Suppressor macrophage treated with lipopolysaccharide for 4 hours (primary cell): ENCODE measurements around the gene SGPP1.
A peak's percentile ranks its signal among the peaks of the same experiment; 100 is the strongest.
"Not testable (repeated sequence)": the region's sequence is repeated elsewhere in the genome, so short reads cannot be mapped to it uniquely, and the experiment has no call there.

ENCODE experiments used
- DNase-seq: peaks from one replicate; pipeline ENCODE4 v3.0.0-alpha.2; 2020

The SGPP1 gene, protein sequence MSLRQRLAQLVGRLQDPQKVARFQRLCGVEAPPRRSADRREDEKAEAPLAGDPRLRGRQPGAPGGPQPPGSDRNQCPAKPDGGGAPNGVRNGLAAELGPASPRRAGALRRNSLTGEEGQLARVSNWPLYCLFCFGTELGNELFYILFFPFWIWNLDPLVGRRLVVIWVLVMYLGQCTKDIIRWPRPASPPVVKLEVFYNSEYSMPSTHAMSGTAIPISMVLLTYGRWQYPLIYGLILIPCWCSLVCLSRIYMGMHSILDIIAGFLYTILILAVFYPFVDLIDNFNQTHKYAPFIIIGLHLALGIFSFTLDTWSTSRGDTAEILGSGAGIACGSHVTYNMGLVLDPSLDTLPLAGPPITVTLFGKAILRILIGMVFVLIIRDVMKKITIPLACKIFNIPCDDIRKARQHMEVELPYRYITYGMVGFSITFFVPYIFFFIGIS

GRCh38 chr14:63727736-63728728 lies at the start of gene SGPP1:
Gene SGPP1 (minus strand): TSS chr14:63728065. CDS start chr14:63727944, 121 bp downstream.
- DNase-seq, result peak; percentile 82

DNA sequence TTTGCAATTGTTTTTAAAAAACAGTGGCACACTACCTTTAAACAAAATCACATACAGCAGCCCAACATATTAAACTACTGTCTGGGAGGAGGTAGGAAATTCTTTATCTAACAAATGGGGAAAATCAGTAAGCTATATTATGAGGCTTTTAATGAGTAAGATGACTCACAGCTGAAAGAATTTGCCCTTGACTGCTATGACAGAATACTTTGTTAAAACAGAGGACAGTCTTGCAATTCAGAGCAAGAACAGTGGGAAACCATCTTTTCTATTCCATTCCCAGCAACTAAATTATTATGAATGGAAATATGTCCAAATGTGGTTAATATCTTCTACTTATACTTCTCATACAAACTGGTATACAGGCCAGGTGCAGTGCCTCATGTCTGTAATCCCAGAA lies 49.2 kb upstream of the SGPP1 start:
- DNase-seq, result no peak

DNA sequence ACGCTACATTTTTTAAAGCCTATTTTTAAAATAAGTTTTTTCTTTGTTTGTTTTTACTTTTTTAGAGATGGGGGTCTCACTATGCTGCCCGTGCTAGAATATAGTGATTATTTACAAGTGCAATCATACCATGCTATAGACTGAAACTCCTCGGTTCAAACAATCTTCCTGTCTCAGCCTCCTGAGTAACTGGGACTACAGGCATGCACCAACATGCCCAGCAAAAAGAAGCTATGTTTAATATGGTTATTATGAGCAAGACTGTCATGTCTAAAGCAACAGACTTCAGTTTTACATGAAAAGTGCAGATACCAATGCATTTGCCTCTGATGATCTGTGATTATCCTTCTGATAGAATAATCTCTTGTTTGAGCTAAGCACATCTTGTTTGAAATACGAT lies 45.6 kb upstream of the SGPP1 start:
- DNase-seq, result no peak

DNA sequence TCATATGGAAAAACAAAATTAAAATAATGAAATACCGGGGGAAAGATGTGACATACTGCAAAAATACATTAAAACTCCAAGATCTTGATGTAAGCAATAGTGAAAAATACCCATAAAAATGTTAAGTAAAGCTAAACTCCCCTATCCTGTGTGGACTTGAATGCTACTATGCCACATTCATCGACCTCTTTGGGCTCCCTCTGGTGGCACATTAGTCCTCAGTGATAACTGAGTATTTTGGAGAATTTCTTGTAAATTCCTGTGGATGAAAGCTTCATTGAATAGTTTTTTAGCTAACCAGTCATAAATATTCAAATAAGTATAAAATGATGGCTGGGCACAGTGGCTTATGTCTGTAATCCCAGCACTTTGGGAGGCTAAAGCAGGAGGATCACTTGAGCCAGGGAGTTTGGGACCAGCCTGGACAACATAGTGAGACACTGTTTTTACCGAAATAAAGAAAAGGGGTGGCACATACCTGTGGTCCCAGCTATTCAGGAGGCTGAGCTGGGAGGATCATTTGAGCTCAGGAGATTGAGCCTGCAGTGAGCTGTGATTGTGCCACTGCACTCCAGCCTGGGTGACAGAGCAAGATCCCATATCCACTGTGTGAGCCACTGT lies 42.4 kb upstream of the SGPP1 start:
- DNase-seq, result peak; percentile 67

GRCh38 chr14:63766611-63767010 lies 38.7 kb upstream of the SGPP1 start:
- no peak for DNase-seq

- DNase-seq, result no peak
Measured at GRCh38 chr14:63764620-63765139, 36.8 kb upstream of the SGPP1 start.

- DNase-seq, result no peak
Measured at GRCh38 chr14:63764103-63764502, 36.2 kb upstream of the SGPP1 start.

- no peak for DNase-seq
Measured at GRCh38 chr14:63761351-63762117, 33.7 kb upstream of the SGPP1 start.

GRCh38 chr14:63760014-63760413 lies 32.1 kb upstream of the SGPP1 start:
- peak; percentile 46 for DNase-seq

GRCh38 chr14:63759456-63759855 lies 31.6 kb upstream of the SGPP1 start:
- peak; percentile 70 for DNase-seq

GRCh38 chr14:63757211-63757610 lies 29.3 kb upstream of the SGPP1 start:
- DNase-seq, result no peak

DNA sequence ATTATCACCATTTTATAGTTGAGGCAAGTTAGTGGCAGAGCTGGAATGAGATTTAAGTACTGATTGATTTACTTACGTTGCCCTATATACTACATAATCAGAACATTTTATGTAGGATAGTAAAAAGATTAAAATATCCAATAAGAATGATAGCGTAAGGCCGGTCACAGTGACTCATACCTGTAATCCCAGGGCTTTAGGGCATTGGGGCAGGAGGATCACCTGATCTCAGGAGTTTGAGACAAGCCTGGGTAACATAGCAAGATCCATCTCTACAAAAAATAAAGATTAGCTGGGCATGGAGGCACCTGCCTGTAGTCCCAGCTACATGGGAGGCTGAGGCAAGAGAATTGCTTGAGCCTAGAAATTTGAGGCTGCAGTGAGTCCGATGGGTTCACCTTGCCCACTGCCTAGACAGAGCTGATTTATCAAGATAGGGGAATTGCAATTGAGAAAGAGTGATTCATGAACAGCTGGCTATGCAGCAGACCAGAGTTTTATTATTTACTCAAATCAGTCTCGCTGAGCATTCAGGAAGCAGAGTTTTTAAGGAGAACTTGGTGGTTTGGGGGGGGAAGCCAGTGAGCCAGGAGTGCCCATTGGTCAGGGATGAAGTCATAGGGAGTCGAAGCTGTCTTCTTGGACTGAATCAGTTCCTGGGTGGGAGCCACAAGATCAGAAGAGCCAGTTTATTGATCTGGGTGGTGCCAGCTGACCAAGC lies 24.7 kb upstream of the SGPP1 start:
- DNase-seq, result peak; percentile 73

- not testable (repeated sequence) for DNase-seq
Measured at GRCh38 chr14:63751076-63751475, 23.2 kb upstream of the SGPP1 start.

DNA sequence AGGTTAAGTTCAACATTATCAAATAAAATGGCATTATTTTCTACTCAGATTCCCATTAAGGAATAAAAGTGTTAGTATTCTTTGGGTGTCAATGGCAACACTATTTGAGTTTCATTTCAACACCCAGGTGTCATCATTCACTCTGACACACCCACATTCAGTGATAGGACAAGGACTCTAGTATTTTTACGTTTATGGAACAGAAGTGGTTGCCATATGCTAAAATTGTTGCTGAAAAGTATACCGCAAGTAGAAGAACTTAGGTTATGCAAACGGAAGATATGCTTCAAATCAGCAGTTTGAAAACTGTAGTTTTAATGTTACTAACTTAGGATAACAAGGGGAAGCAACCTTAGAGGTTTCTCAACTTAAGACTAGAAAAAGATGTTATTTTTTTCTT lies 20.0 kb upstream of the SGPP1 start:
- no peak for DNase-seq

DNA sequence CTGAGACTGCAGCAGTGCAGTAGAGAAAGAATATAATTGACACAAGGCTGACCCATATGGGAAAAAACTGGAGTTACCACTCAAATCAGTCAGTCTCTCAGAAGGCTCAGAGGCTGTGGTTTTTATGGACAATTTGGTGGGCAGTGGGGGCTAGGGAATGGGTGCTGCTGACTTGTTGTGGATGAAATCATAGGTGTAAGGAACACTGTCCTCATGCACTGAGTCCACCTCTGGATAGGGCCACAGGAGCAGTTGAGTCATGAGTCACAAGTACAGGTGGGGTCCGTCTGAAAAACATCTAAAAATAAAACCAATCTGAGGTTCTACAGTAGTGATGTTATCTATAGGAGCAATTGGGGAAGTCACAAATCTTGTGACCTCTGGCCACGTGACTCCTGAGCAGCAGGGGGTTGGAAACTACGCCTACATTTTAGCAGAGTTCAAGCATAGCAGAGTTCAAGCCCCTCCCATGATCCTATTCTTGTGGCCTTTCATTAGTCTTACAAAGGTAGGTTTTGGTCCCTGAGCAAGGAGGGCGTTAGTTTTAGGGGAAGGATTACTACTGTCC lies 18.1 kb upstream of the SGPP1 start:
- no peak for DNase-seq

GRCh38 chr14:63745272-63745671 lies 17.4 kb upstream of the SGPP1 start:
- no peak for DNase-seq

DNA sequence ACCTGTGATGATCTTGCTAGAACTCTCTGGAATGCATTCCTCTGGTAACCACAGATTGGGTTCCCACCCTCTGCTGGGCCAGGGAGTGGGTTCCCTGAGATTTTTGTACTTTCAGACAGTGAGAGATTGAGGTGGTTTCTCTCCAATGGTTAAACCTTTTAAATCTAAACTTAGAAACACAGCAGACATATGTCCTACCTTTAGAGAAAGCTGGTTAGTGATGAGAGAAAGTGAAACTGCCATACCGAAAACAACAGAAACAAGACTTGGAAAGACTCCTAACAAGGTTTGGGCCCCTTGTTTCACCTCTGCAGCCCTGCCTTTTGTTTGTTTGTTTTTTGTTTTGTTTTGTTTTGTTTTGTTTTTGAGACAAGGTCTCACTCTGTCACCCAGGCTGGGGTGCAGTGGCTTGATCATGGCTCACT lies 9.7 kb upstream of the SGPP1 start:
- no peak for DNase-seq

DNA sequence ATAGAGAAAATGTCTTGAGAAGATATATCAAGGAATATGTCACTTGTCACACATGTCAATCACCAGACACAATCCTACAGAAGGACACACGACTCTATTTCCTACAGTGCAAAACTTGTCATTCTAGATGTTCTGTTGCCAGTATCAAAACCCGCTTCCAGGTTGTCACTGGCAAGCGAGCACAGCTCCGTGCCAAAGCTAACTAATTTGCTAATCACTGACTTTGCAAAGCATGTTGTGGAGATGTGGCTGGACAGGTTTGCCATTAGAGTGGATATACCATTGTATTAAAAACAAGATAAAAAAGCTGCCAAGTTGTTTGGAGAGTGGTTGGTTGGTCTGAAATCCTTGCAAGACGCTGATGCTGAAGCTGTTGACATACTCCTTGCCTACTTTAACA lies 7.9 kb upstream of the SGPP1 start:
- DNase-seq, result no peak

- no peak for DNase-seq
Measured at GRCh38 chr14:63730659-63731058, 2.8 kb upstream of the SGPP1 start.

DNA sequence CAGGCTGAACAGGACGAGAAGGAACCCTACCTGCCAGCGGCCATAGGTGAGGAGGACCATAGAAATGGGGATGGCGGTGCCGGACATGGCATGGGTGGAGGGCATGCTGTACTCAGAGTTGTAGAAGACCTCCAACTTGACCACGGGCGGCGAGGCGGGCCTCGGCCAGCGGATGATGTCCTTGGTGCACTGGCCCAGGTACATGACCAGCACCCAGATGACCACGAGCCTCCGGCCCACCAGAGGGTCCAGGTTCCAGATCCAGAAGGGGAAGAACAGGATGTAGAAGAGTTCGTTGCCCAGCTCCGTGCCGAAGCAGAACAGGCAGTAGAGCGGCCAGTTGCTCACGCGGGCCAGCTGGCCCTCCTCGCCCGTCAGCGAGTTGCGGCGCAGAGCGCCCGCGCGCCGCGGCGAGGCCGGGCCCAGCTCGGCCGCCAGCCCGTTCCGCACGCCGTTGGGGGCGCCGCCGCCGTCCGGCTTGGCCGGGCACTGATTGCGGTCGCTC lies 582 bp downstream of the SGPP1 start:
- peak; percentile 53 for DNase-seq

DNA sequence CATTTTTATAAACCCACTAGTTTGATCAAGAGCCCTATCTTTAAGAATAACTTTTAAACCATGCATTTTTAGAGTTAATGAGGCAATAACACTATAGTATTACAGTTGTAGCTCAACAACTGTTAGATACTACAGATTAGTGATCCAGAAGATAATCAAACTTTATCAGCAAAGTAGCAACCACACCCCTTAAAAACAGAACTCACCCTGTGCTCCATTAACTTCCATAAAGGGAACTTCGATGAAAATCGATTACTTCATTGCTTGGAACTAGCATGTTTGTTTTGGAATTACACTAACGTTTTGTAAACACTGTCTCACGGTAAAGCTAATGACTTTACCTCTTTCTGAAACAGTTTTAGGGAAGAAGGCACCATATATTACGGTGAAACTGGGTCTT lies 1.4 kb downstream of the SGPP1 start:
- DNase-seq, result peak; percentile 36
